Measurements from ENCODE around the gene IL17B.

IL17B gene

GRCh38 chr5:149413477-149414210, 34.6 kb upstream of the IL17B start:
- no peak overlapping the region for H3K18ac ChIP-seq (ENCODE audit: low read length)
- no peak overlapping the region for H2AK5ac ChIP-seq (ENCODE audit: low read depth, low read length)
- H2BK5ac ChIP-seq (ENCODE audit: low read length): peak overlapping the region; percentile 19
- H4K91ac ChIP-seq (ENCODE audit: low read depth, low read length, poor library complexity): no peak overlapping the region
- H3K4me1 ChIP-seq (ENCODE audit: control insufficient read depth in 2 of 2, insufficient read depth in 1 of 2, low read depth in 1 of 2, low read length in 2 of 2): peaks cover 9 to 12% of the 10 kb centered on the region in 2 donors
- H3K27ac ChIP-seq (replicated peaks; ENCODE audit: low read length): no peak overlapping the region
- WGBS, 2 donors (ENCODE audit: extremely low coverage in 2 of 2, insufficient read length in 2 of 2, insufficient replicate concordance in 1 of 2): no CpG with 5 or more reads among the region's 16 CpGs
- H2BK15ac ChIP-seq (ENCODE audit: low read length): no peak overlapping the region
- H2BK120ac ChIP-seq (ENCODE audit: low read depth, low read length): peak overlapping the region; percentile 9
- H3K79me1 ChIP-seq (ENCODE audit: low read depth, low read length): no peaks in the 10 kb centered on the region
- H2BK12ac ChIP-seq (ENCODE audit: low read length): no peak overlapping the region
- no peaks in the 10 kb centered on the region for H3K36me3 ChIP-seq (replicated peaks in 1 of 2; ENCODE audit: control insufficient read depth in 2 of 2, insufficient read depth in 2 of 2, low read length in 2 of 2)
- DNase-seq (ENCODE audit: low spot score): no peak
- H3K4me2 ChIP-seq (ENCODE audit: insufficient read depth, low read length, poor library complexity, severe bottlenecking): no peak overlapping the region
- H3K23ac ChIP-seq (ENCODE audit: low read depth, low read length, poor library complexity): no peak overlapping the region
- H3K4ac ChIP-seq (ENCODE audit: low read length): no peak overlapping the region
- peaks cover 0 to 7% (median 0%) of the 10 kb centered on the region in 3 experiments for H3K27me3 ChIP-seq (ENCODE audit: control insufficient read depth in 3 of 3, insufficient read depth in 3 of 3, low read depth in 1 of 3, low read length in 3 of 3)
- H3K9ac ChIP-seq (ENCODE audit: low read depth, low read length, poor library complexity): no peak overlapping the region
- H3K14ac ChIP-seq (ENCODE audit: low read length): no peak overlapping the region
- H3K4me3 ChIP-seq (ENCODE audit: low read length in 2 of 2): no peak overlapping the region
- H4K8ac ChIP-seq (ENCODE audit: low read depth, low read length): no peak overlapping the region
- no peak overlapping the region for H2AFZ ChIP-seq (ENCODE audit: low read length)
- H3K9me3 ChIP-seq (replicated peaks in 1 of 2; ENCODE audit: control insufficient read depth in 2 of 2, insufficient read depth in 1 of 2, low read depth in 1 of 2, low read length in 2 of 2): no peaks in the 10 kb centered on the region

- Histone ChIP-seq H2AFZ (ENCODE audit: low read length) (no peak overlapping the region), H3K79me1 (ENCODE audit: low read depth, low read length) (no peaks in the 10 kb centered on the region), H3K27me3 (ENCODE audit: control insufficient read depth in 3 of 3, insufficient read depth in 3 of 3, low read depth in 1 of 3, low read length in 3 of 3) (peaks cover 0 to 7% (median 0%) of the 10 kb centered on the region in 3 experiments), H3K14ac (ENCODE audit: low read length) (no peak overlapping the region), H3K18ac (ENCODE audit: low read length) (peak overlapping the region; percentile 59), H2AK5ac (ENCODE audit: low read depth, low read length) (no peak overlapping the region), H3K4ac (ENCODE audit: low read length) (no peak overlapping the region), H4K91ac (ENCODE audit: low read depth, low read length, poor library complexity) (no peak overlapping the region), H3K36me3 (replicated peaks in 1 of 2; ENCODE audit: control insufficient read depth in 2 of 2, insufficient read depth in 2 of 2, low read length in 2 of 2) (no peaks in the 10 kb centered on the region), H4K8ac (ENCODE audit: low read depth, low read length) (no peak overlapping the region), H3K4me2 (ENCODE audit: insufficient read depth, low read length, poor library complexity, severe bottlenecking) (no peak overlapping the region), H3K9me3 (replicated peaks in 1 of 2; ENCODE audit: control insufficient read depth in 2 of 2, insufficient read depth in 1 of 2, low read depth in 1 of 2, low read length in 2 of 2) (no peaks in the 10 kb centered on the region), H3K4me1 (ENCODE audit: control insufficient read depth in 2 of 2, insufficient read depth in 1 of 2, low read depth in 1 of 2, low read length in 2 of 2) (peaks cover 9 to 12% of the 10 kb centered on the region in 2 donors), H3K27ac (replicated peaks; ENCODE audit: low read length) (no peak overlapping the region), H2BK120ac (ENCODE audit: low read depth, low read length) (peak overlapping the region; percentile 9), H2BK12ac (ENCODE audit: low read length) (no peak overlapping the region), H2BK5ac (ENCODE audit: low read length) (peak overlapping the region; percentile 19), H3K9ac (ENCODE audit: low read depth, low read length, poor library complexity) (no peak overlapping the region), H3K23ac (ENCODE audit: low read depth, low read length, poor library complexity) (no peak overlapping the region), H3K4me3 (ENCODE audit: low read length in 2 of 2) (no peak overlapping the region), H2BK15ac (ENCODE audit: low read length) (peak overlapping the region; percentile 63)
- no peak for DNase-seq (ENCODE audit: low spot score)
- WGBS, 2 donors (ENCODE audit: extremely low coverage in 2 of 2, insufficient read length in 2 of 2, insufficient replicate concordance in 1 of 2): no CpG with 5 or more reads among the region's 8 CpGs
Observed at GRCh38 chr5:149412783-149413476, 33.8 kb upstream of the IL17B start.

- DNase-seq (ENCODE audit: low spot score): no peak
- Histone ChIP-seq H3K9ac (ENCODE audit: low read depth, low read length, poor library complexity) (no peak overlapping the region), H2AK5ac (ENCODE audit: low read depth, low read length) (no peak overlapping the region), H3K9me3 (replicated peaks in 1 of 2; ENCODE audit: control insufficient read depth in 2 of 2, insufficient read depth in 1 of 2, low read depth in 1 of 2, low read length in 2 of 2) (no peaks in the 10 kb centered on the region), H3K27me3 (ENCODE audit: control insufficient read depth in 3 of 3, insufficient read depth in 3 of 3, low read depth in 1 of 3, low read length in 3 of 3) (peaks cover 0 to 7% (median 0%) of the 10 kb centered on the region in 3 experiments), H3K14ac (ENCODE audit: low read length) (no peak overlapping the region), H2AFZ (ENCODE audit: low read length) (no peak overlapping the region), H3K79me1 (ENCODE audit: low read depth, low read length) (no peaks in the 10 kb centered on the region), H2BK120ac (ENCODE audit: low read depth, low read length) (no peak overlapping the region), H2BK5ac (ENCODE audit: low read length) (no peak overlapping the region), H4K91ac (ENCODE audit: low read depth, low read length, poor library complexity) (no peak overlapping the region), H3K18ac (ENCODE audit: low read length) (peak overlapping the region; percentile 19), H3K36me3 (replicated peaks in 1 of 2; ENCODE audit: control insufficient read depth in 2 of 2, insufficient read depth in 2 of 2, low read length in 2 of 2) (no peaks in the 10 kb centered on the region), H3K4ac (ENCODE audit: low read length) (no peak overlapping the region), H4K8ac (ENCODE audit: low read depth, low read length) (no peak overlapping the region), H3K4me3 (ENCODE audit: low read length in 2 of 2) (no peak overlapping the region), H3K27ac (replicated peaks; ENCODE audit: low read length) (no peak overlapping the region), H2BK15ac (ENCODE audit: low read length) (no peak overlapping the region), H3K23ac (ENCODE audit: low read depth, low read length, poor library complexity) (no peak overlapping the region), H3K4me2 (ENCODE audit: insufficient read depth, low read length, poor library complexity, severe bottlenecking) (no peak overlapping the region), H3K4me1 (ENCODE audit: control insufficient read depth in 2 of 2, insufficient read depth in 1 of 2, low read depth in 1 of 2, low read length in 2 of 2) (peaks cover 6 to 8% of the 10 kb centered on the region in 2 donors), H2BK12ac (ENCODE audit: low read length) (no peak overlapping the region)
- WGBS, 2 donors (ENCODE audit: extremely low coverage in 2 of 2, insufficient read length in 2 of 2, insufficient replicate concordance in 1 of 2): no CpG with 5 or more reads among the region's 9 CpGs
Observed at GRCh38 chr5:149411738-149412519, 32.8 kb upstream of the IL17B start.
